Adrenal gland (tissue), 5 donors: Measurements from ENCODE around the gene TBC1D19.

Source experiments
- POLR2A ChIP-seq, 2 donors: fragments of 450-650 bp; IDR thresholded peaks; one replicate each; pipeline ENCODE4 v1.6.1; 2017; ENCODE audit warnings: antibody characterized with exemption in 2 of 2, mild to moderate bottlenecking in 2 of 2, moderate library complexity in 1 of 2
- TF ChIP-seq, protein P1 (sequence below), 6 experiments: fragments of 450-650 bp in 4 of 6; fragments of 200-600 bp in 2 of 6; sonication (generic) in 1 of 6; IDR thresholded peaks; 1 replicate in 5 of 6; 2 replicates in 1 of 6; pipeline versions ENCODE4 v1.5.1 to v1.8.0; 2016 to 2021; ENCODE audit warnings: antibody characterized with exemption in 6 of 6, mild to moderate bottlenecking in 2 of 6, moderate library complexity in 1 of 6
- donor health status: DM: no; HTN: no; CAD: no.

GRCh38 chr4:26746802-26747213 is 162.9 kb downstream of the TBC1D19 start:
- TF ChIP-seq, protein P1, sequence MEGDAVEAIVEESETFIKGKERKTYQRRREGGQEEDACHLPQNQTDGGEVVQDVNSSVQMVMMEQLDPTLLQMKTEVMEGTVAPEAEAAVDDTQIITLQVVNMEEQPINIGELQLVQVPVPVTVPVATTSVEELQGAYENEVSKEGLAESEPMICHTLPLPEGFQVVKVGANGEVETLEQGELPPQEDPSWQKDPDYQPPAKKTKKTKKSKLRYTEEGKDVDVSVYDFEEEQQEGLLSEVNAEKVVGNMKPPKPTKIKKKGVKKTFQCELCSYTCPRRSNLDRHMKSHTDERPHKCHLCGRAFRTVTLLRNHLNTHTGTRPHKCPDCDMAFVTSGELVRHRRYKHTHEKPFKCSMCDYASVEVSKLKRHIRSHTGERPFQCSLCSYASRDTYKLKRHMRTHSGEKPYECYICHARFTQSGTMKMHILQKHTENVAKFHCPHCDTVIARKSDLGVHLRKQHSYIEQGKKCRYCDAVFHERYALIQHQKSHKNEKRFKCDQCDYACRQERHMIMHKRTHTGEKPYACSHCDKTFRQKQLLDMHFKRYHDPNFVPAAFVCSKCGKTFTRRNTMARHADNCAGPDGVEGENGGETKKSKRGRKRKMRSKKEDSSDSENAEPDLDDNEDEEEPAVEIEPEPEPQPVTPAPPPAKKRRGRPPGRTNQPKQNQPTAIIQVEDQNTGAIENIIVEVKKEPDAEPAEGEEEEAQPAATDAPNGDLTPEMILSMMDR (IDR thresholded peaks at IDR 0.05) = no peak
- no peak for TF ChIP-seq POLR2A (IDR thresholded peaks at IDR 0.05)
